Neural crest cell (in vitro differentiated cells): ENCODE data around the gene BCL2L2. TPM values are rescaled to one million over a fixed set of nuclear protein-coding genes. Genes with fewer than 3 reads are reported as not detected.
A peak's percentile ranks its signal among the peaks of the same experiment; 100 is the strongest.
"Not testable (repeated sequence)": the region's sequence is repeated elsewhere in the genome, so short reads cannot be mapped to it uniquely, and the experiment has no call there.

Source experiments
- DNase-seq: peaks from one replicate; pipeline ENCODE4 v3.0.0; 2021; ENCODE audit warnings: low read depth, mixed read lengths, low spot score
- H3K27ac Mint-ChIP-seq: one replicate; pipeline ENCODE4 v1.8.0; 2021; ENCODE audit warnings: mild to moderate bottlenecking, mixed read lengths; ENCODE audit not compliant: unreplicated experiment
- H3K27me3 Mint-ChIP-seq: 2 replicates; pipeline ENCODE4 v1.8.0; 2021; ENCODE audit warnings: low read depth, mild to moderate bottlenecking, mixed read lengths
- H3K36me3 Mint-ChIP-seq: 2 replicates; pipeline ENCODE4 v1.8.0; 2021; ENCODE audit warnings: low read depth, mild to moderate bottlenecking, mixed read lengths
- H3K4me1 Mint-ChIP-seq: 2 replicates; pipeline ENCODE4 v1.8.0; 2021; ENCODE audit warnings: mixed read lengths
- H3K4me3 Mint-ChIP-seq: one replicate; pipeline ENCODE4 v1.8.0; 2021; ENCODE audit warnings: mild to moderate bottlenecking, mixed read lengths
- H3K9me3 Mint-ChIP-seq: 2 replicates; pipeline ENCODE4 v1.8.0; 2021; ENCODE audit warnings: mixed read lengths
- long read RNA-seq: library from polyadenylated mRNA; unstranded; transcript quantifications from one replicate; pipeline ENCODE4 v2.0.0, GENCODE V29; 2020
- total RNA-seq: library from RNA; stranded (reverse); gene quantifications from 2 replicates; pipeline ENCODE4 v1.2.1, GENCODE V29; 2021
- TF ChIP-seq, protein P1 (sequence below): fragments of 200-600 bp; sonication (generic); conservative IDR thresholded peaks from 2 replicates; pipeline ENCODE4 v1.5.0; 2021; ENCODE audit warnings: antibody characterized with exemption, mild to moderate bottlenecking

BCL2L2 gene, protein sequence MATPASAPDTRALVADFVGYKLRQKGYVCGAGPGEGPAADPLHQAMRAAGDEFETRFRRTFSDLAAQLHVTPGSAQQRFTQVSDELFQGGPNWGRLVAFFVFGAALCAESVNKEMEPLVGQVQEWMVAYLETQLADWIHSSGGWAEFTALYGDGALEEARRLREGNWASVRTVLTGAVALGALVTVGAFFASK
- 21.9 and 24.8 TPM in 2 replicates for total RNA-seq
- long read RNA-seq, partial matches to known transcripts: 0 of 4 reads
- long read RNA-seq, other reads (novel, unspliced or antisense): 4 of 4 reads

DNA sequence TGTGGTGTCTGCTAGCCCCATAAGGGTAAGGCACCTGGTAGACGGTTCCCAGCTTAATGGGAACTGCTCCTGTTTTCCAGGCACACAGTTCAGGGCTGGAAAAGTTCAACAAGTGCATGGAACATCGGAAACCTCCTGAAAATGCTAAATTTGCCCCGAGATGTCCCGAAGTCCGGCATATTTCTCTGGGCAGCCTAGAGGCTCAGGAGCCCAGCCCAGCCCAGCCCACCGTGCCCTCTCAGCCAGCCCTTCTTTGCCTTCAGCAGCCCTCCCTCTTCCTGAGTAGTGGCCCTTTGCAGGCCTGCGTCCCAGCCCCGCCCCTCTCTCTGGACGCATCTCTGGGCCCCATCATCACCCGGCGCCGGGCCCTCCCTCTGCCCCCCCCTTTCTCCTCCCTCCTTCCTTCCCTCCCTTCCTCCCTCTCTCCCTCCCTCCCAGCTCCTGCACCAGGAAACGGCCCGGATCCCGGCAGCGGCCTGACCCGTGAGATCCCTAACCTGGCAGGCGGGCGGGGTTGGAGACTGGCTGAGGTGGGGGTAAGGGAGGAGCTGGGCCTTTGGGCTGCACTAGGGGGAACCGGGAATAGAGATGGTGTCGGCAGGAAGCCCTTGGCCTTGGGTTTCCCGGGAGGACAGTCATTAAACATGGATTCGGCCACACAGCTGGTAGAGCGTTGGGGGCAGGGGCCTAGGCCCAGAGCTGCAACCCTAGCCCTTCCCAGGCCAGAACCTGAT lies at the start of gene BCL2L2:
Gene BCL2L2, plus strand, starts transcription at position 422 of the 734 bp plus-strand sequence. CDS start 935 bp downstream, outside the sequence.
- H3K27me3 Mint-ChIP-seq: no peaks in the 10 kb centered on the region

DNA sequence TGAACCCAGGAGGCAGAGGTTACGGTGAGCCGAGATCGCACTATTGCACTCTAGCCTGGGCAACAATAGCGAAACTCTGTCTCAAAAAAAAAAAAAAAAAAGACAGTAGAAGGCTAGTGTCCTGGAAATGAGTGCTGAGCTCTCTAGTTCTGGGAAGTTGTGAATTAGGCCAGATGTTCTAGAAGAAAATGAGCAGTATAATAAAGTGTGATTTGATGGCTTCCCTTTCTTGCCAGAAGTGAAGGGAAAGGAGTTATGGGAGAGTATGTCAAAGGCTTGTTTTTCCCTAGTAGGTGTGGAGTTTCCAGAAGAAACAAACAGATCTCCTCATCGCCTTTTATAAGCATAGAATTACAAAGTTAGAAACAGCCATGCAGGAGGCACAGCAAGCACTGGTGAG lies 48.4 kb upstream of the BCL2L2 start:
- Mint-ChIP-seq H3K9me3 (no peaks in the 10 kb centered on the region), H3K4me3 (no peak overlapping the region), H3K36me3 (no peaks in the 10 kb centered on the region), H3K4me1 (no peaks in the 10 kb centered on the region), H3K27ac (no peak overlapping the region), H3K27me3 (peaks cover 21% of the 10 kb centered on the region)
- TF ChIP-seq, protein P1, sequence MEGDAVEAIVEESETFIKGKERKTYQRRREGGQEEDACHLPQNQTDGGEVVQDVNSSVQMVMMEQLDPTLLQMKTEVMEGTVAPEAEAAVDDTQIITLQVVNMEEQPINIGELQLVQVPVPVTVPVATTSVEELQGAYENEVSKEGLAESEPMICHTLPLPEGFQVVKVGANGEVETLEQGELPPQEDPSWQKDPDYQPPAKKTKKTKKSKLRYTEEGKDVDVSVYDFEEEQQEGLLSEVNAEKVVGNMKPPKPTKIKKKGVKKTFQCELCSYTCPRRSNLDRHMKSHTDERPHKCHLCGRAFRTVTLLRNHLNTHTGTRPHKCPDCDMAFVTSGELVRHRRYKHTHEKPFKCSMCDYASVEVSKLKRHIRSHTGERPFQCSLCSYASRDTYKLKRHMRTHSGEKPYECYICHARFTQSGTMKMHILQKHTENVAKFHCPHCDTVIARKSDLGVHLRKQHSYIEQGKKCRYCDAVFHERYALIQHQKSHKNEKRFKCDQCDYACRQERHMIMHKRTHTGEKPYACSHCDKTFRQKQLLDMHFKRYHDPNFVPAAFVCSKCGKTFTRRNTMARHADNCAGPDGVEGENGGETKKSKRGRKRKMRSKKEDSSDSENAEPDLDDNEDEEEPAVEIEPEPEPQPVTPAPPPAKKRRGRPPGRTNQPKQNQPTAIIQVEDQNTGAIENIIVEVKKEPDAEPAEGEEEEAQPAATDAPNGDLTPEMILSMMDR: no peak
- no peak for DNase-seq

More for the DNA sequence above, at the start of gene BCL2L2:
- Mint-ChIP-seq H3K36me3 (no peaks in the 10 kb centered on the region), H3K4me1 (peaks cover 42% of the 10 kb centered on the region), H3K27ac (peak within 1 kb of the TSS; percentile 96), H3K4me3 (peak within 1 kb of the TSS; percentile 93), H3K9me3 (no peaks in the 10 kb centered on the region)
- peak; percentile 76 for DNase-seq
- TF ChIP-seq, protein P1: no peak

DNA sequence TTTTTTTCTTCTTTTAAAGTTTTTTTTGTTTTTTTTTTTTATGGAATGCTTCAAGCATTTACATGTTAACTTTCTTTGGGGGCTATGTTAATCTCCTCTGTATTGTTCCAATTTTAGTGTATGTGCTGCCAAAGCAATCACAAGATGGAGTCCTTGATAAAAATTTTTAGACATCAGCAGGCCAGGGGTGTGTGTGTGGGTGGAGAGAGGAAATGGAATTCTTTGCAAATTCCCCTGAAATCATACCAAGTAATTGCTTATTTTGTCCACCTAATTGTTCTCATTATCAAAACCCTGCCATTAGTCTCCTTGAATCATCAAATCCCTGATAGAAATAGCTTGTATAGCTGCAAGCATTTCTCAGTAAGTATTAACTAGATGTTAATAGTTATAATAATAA lies 47.2 kb upstream of the BCL2L2 start:
- Mint-ChIP-seq H3K27me3 (peaks cover 26% of the 10 kb centered on the region), H3K4me1 (no peaks in the 10 kb centered on the region), H3K36me3 (no peaks in the 10 kb centered on the region), H3K4me3 (no peak overlapping the region), H3K27ac (no peak overlapping the region), H3K9me3 (no peaks in the 10 kb centered on the region)
- no peak for DNase-seq
- TF ChIP-seq, protein P1: no peak

DNA sequence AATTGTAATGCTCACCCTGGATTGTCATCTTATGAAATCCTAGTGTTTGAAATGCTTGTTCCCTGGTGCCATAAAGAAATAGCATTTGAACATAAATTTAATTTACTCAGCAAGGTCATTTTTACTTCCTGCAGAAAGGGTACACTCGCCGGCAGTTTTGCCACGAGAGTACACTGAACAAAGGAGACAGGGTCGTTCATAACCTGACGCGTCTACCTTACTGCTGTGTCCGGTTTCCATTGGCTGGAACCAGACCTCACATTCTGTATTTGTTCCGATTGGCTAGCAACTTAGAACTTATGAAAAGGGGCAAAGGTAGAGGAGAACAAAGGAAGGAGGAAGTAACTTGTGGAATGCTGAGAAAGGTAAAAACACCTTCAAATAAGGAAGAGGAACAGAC lies 45.8 kb upstream of the BCL2L2 start:
- DNase-seq, H3K36me3 Mint-ChIP-seq, H3K27ac Mint-ChIP-seq, H3K4me3 Mint-ChIP-seq, H3K4me1 Mint-ChIP-seq, H3K9me3 Mint-ChIP-seq: not testable (repeated sequence)
- H3K27me3 Mint-ChIP-seq: peaks cover 29% of the 10 kb centered on the region

DNA sequence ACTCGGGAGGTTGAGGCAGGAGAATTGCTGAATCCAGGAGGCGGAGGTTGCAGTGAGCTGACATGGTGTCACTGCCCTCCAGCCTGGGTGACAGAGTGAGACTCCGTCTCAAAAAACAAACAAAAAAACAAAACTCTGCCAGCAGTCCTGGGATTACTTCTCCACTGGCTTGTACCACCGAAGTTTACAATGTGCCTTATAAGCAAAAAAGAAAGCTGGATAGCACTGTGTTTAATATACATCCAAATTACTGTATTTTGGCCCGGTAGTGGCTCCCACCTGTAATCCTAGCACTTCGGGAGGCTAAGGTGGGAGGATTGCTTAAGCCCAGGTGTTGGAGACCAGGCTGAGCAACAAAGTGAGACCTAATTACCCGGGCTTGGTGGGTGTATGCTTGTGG lies 37.4 kb upstream of the BCL2L2 start:
- H3K4me1 Mint-ChIP-seq: no peaks in the 10 kb centered on the region
- TF ChIP-seq, protein P1: no peak
- no peak for DNase-seq
- H3K4me3 Mint-ChIP-seq: no peak overlapping the region
- no peaks in the 10 kb centered on the region for H3K36me3 Mint-ChIP-seq
- no peak overlapping the region for H3K27ac Mint-ChIP-seq
- H3K27me3 Mint-ChIP-seq: peaks cover 6% of the 10 kb centered on the region
- H3K9me3 Mint-ChIP-seq: no peaks in the 10 kb centered on the region

DNA sequence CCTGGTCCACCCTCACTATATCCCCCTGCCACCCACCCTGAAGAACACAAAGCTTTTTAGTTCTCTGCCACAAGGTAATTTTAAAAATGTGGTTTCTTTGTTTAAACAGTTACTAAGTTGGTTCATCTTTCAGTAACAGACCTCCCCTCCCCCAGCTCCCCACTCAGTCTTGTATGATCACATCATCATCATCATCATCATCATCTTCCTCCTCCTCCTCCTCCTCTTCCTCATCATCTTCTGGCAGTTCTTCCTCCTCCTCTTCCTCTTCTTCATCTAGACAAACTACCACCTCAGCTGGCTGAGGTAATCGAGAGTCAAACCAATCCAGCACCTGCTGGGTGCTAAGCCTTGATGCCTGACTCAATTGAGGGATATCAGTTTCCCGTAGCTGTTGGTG lies 31.2 kb upstream of the BCL2L2 start:
- H3K36me3 Mint-ChIP-seq: peaks cover 4% of the 10 kb centered on the region
- DNase-seq: no peak
- H3K9me3 Mint-ChIP-seq: no peaks in the 10 kb centered on the region
- no peak overlapping the region for H3K27ac Mint-ChIP-seq
- peaks cover 12% of the 10 kb centered on the region for H3K4me1 Mint-ChIP-seq
- H3K4me3 Mint-ChIP-seq: no peak overlapping the region
- TF ChIP-seq, protein P1: no peak
- no peaks in the 10 kb centered on the region for H3K27me3 Mint-ChIP-seq
